Neural cell (in vitro differentiated cells): ENCODE measurements around the gene IL7R.

ENCODE experiments used
- CTCF ChIP-seq: fragments of 450-650 bp; IDR thresholded peaks from 2 replicates; pipeline ENCODE4 v1.5.1; 2014; ENCODE audit warnings: antibody characterized with exemption, mild to moderate bottlenecking, moderate library complexity; ENCODE audit not compliant: poor library complexity, severe bottlenecking
- EZH2 ChIP-seq: fragments of 200-600, 300-800 bp; shearing (Covaris generic), sonication (generic); IDR thresholded peaks from 2 replicates; pipeline ENCODE4 v1.6.1; 2014; ENCODE audit warnings: antibody characterized with exemption, low read length, borderline replicate concordance, mild to moderate bottlenecking; ENCODE audit not compliant: insufficient read depth, poor library complexity, severe bottlenecking
- MXI1 ChIP-seq: fragments of 450-650 bp; conservative IDR thresholded peaks from 2 replicates; pipeline ENCODE4 v1.6.1; 2014; ENCODE audit warnings: antibody characterized with exemption, mild to moderate bottlenecking; ENCODE audit not compliant: poor library complexity, severe bottlenecking
- POLR2AphosphoS5 ChIP-seq: IDR thresholded peaks from 2 replicates; pipeline ENCODE4 v1.6.1; 2012
- RAD21 ChIP-seq: fragments of 450-650 bp; conservative IDR thresholded peaks from 2 replicates; pipeline ENCODE4 v1.6.1; 2014; ENCODE audit warnings: antibody characterized with exemption, mild to moderate bottlenecking, moderate library complexity
- REST ChIP-seq: IDR thresholded peaks from 2 replicates; pipeline ENCODE4 v1.6.1; 2012; ENCODE audit warnings: borderline replicate concordance
- TAF1 ChIP-seq: IDR thresholded peaks from 2 replicates; pipeline ENCODE4 v1.6.1; 2012; ENCODE audit warnings: low read depth

GRCh38 chr5:35904443-35905132, 47.9 kb downstream of the IL7R start:
- TF ChIP-seq CTCF (no peak), POLR2AphosphoS5 (no peak), EZH2 (no peak), MXI1 (no peak), REST (no peak), RAD21 (no peak), TAF1 (no peak)
